ENCODE data around the gene PPP5C. TPM values are rescaled to one million over a fixed set of nuclear protein-coding genes. Genes with fewer than 3 reads are reported as not detected.

The PPP5C gene
- total RNA-seq, 4 donors from 2014 or later, result 38.2 to 66.0 (median 51.3) TPM

DNA sequence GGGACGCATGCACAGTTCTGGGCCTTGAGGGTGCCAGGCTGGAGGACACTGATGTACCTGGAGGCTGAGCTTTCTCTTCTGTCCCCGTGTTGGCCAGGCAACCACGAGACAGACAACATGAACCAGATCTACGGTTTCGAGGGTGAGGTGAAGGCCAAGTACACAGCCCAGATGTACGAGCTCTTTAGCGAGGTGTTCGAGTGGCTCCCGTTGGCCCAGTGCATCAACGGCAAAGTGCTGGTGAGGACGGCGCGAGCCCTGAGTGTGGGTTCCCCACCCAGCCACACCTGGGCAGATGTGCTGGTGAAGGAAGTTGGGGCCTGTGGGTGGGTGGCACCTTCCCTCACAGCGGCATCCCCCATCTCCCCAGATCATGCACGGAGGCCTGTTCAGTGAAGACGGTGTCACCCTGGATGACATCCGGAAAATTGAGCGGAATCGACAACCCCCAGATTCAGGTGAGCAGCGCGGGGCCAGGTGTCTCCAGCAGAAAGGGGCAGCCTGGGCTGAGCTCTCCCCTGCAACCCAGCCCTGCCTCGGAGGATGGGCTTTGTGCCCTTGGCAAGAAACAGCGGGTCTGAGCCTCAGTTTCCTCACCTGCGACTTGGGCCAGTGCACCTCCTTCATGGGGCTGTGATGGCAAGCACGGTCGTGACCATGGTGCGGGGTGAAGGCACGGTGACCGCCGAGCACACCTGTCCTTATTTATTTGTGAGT is 40.3 kb downstream of the PPP5C start:
- H3K36me3 ChIP-seq, result peaks cover 85% of the 10 kb centered on the region
- no peaks in the 10 kb centered on the region for H3K27me3 ChIP-seq
- H3K9me3 ChIP-seq, result no peaks in the 10 kb centered on the region
- peaks cover 9% of the 10 kb centered on the region for H3K4me1 ChIP-seq
- H3K4me3 ChIP-seq, result no peak overlapping the region
- WGBS, result 96% methylated on average over 22 of the region's 30 CpGs
- no peak overlapping the region for H3K27ac ChIP-seq
- TF ChIP-seq POLR2A (IDR thresholded peaks at IDR 0.05) (no peak), POLR2AphosphoS5 (IDR thresholded peaks at IDR 0.05) (no peak)
- TF ChIP-seq, protein P1, sequence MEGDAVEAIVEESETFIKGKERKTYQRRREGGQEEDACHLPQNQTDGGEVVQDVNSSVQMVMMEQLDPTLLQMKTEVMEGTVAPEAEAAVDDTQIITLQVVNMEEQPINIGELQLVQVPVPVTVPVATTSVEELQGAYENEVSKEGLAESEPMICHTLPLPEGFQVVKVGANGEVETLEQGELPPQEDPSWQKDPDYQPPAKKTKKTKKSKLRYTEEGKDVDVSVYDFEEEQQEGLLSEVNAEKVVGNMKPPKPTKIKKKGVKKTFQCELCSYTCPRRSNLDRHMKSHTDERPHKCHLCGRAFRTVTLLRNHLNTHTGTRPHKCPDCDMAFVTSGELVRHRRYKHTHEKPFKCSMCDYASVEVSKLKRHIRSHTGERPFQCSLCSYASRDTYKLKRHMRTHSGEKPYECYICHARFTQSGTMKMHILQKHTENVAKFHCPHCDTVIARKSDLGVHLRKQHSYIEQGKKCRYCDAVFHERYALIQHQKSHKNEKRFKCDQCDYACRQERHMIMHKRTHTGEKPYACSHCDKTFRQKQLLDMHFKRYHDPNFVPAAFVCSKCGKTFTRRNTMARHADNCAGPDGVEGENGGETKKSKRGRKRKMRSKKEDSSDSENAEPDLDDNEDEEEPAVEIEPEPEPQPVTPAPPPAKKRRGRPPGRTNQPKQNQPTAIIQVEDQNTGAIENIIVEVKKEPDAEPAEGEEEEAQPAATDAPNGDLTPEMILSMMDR (IDR thresholded peaks at IDR 0.05), result no peak
- DNase-seq (ENCODE audit: low spot score in 2 of 2), result peak in 1 of 2 donors; percentile 49

DNA sequence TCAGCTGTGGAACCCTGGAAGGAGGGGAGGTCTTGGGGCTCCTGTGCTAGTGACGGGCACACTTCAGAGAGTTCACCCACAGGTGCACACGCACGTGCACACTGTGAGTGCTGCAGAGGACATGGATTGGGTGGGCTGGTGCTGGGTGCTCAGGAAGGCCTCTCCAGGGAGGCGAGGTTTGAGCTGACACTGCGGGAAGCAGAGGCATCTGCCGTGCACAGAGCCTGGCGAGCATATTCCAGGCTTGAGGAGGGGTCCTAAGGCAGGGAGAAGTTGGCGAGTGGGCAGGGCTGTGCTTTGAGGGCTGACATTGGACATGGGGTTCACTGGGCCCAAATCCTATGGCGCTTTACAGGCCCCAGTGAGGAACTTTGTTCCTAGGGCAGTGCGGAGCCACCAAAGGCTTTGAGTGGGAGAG is 40.8 kb downstream of the PPP5C start:
- peaks cover 79% of the 10 kb centered on the region for H3K36me3 ChIP-seq
- H3K27me3 ChIP-seq, result no peaks in the 10 kb centered on the region
- H3K9me3 ChIP-seq, result no peaks in the 10 kb centered on the region
- TF ChIP-seq POLR2A (IDR thresholded peaks at IDR 0.05), result no peak
- TF ChIP-seq EP300 (IDR thresholded peaks at IDR 0.05), result no peak
- TF ChIP-seq POLR2AphosphoS5 (IDR thresholded peaks at IDR 0.05), result no peak
- TF ChIP-seq, protein P1 (IDR thresholded peaks at IDR 0.05), result no peak
- 92% methylated on average over 10 of the region's 10 CpGs for WGBS
- no peak overlapping the region for H3K4me3 ChIP-seq
- DNase-seq (ENCODE audit: low spot score in 2 of 2), result peak in 1 of 2 donors; percentile 34
- H3K4me1 ChIP-seq, result peaks cover 14% of the 10 kb centered on the region
- no peak overlapping the region for H3K27ac ChIP-seq

DNA sequence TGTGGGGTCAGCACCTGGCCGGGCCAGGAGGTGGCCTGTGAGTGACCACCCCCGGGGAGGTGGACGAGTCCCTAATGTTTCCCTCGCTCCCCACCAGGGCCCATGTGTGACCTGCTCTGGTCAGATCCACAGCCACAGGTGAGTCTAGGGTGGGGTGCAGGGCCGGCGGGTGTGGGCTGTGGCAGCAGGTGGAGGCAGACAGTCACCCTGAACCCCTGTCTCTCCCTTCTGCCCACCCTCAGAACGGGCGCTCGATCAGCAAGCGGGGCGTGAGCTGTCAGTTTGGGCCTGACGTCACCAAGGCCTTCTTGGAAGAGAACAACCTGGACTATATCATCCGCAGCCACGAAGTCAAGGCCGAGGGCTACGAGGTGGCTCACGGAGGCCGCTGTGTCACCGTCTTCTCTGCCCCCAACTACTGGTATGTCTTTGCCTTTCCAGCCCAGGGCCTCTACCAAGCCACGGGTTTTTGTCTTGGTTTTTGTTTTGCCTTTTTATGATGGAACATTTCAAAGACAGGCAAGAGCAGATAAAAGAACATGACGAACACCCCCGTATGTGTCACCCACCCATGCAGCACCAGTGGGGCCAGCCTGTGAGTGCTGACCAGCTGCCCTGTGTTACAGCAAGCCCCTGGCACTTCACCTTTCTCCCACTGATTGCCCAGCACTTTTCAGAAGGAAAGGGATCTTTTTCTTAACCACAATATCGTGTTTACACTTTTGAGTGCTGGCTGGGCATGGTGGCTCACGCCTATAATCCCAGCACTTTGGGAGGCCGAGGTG is 41.6 kb downstream of the PPP5C start:
- Histone ChIP-seq H3K4me1 (peaks cover 14% of the 10 kb centered on the region), H3K27ac (no peak overlapping the region), H3K27me3 (no peaks in the 10 kb centered on the region), H3K4me3 (no peak overlapping the region), H3K9me3 (no peaks in the 10 kb centered on the region), H3K36me3 (peaks cover 72% of the 10 kb centered on the region)
- DNase-seq (ENCODE audit: low spot score in 2 of 2), result peak in 1 of 2 donors; percentile 51
- WGBS, result 92% methylated on average over 16 of the region's 25 CpGs
- TF ChIP-seq POLR2AphosphoS5 (IDR thresholded peaks at IDR 0.05), result no peak

DNA sequence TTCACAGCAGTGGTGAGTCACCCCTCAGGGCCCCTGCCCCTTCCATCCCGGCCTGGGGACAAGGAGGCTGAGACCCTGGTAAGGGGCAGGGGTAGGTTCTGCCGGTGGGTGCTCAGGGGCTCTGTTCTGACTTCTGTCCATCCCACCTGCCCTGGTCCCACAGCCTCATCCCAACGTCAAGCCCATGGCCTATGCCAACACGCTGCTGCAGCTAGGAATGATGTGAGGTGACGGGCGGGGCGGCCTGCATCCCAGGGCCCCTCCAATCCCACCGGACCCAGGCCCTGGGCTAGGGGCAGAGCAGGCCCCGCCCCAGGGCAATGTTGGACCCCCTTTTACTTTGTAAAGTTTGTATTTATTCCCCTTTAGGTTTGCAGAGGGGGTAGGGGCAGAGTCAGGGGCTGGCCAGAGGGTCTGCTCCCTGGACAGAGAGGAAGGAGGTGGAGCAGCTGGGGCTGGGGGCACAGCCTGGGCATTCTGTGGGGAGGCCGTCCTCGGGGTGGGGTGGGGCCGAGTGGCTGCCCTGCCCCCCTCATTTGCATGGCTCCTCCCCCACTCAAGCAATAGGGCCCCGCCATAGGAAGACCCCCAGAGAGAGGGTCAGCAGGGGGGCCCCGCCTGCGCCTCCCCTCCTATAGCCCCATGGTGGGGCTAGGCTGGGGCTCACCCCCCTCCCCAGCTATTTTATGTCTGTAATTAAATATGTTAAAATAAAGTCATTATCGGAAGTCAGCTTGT is 43.4 kb downstream of the PPP5C start:
- peak in 1 of 2 donors; percentile 59 for DNase-seq (ENCODE audit: low spot score in 2 of 2)
- 89% methylated on average over 9 of the region's 16 CpGs for WGBS
- no peak overlapping the region for H3K27ac ChIP-seq

DNA sequence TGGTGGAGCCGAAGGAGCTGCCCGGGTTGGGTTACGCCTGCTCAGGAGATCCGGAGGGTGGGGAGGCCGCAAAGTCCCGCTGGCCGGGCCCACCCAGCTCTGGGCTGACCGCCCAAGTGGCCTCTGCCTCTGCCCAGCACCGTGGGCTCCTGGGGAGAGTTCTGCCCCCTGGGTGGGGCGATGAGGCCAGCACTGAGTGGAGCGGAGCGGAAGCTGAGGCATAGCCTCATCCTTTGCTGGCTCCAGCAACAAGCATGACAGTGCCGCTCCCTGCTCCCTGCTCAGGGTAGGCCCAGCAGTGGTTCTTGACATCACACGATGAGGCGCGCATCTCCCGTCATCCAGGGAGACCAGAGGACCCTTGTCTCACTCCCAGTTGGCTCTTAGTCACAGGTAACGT is 44.0 kb downstream of the PPP5C start:
- no peaks in the 10 kb centered on the region for H3K27me3 ChIP-seq
- peaks cover 58% of the 10 kb centered on the region for H3K36me3 ChIP-seq
- no peak overlapping the region for H3K4me3 ChIP-seq
- no peaks in the 10 kb centered on the region for H3K9me3 ChIP-seq
- peak overlapping the region; percentile 35 for H3K27ac ChIP-seq
- peaks cover 15% of the 10 kb centered on the region for H3K4me1 ChIP-seq
- DNase-seq (ENCODE audit: low spot score in 2 of 2), result peak in 1 of 2 donors; percentile 65
- no peak for TF ChIP-seq POLR2A (IDR thresholded peaks at IDR 0.05)
- WGBS, result 73% methylated on average over 11 of the region's 18 CpGs

More for the DNA sequence above, 43.4 kb downstream of the PPP5C start:
- no peaks in the 10 kb centered on the region for H3K27me3 ChIP-seq
- TF ChIP-seq EP300 (IDR thresholded peaks at IDR 0.05), result no peak
- no peak overlapping the region for H3K4me3 ChIP-seq
- H3K4me1 ChIP-seq, result peaks cover 17% of the 10 kb centered on the region
- H3K9me3 ChIP-seq, result no peaks in the 10 kb centered on the region
- H3K36me3 ChIP-seq, result peaks cover 58% of the 10 kb centered on the region

DNA sequence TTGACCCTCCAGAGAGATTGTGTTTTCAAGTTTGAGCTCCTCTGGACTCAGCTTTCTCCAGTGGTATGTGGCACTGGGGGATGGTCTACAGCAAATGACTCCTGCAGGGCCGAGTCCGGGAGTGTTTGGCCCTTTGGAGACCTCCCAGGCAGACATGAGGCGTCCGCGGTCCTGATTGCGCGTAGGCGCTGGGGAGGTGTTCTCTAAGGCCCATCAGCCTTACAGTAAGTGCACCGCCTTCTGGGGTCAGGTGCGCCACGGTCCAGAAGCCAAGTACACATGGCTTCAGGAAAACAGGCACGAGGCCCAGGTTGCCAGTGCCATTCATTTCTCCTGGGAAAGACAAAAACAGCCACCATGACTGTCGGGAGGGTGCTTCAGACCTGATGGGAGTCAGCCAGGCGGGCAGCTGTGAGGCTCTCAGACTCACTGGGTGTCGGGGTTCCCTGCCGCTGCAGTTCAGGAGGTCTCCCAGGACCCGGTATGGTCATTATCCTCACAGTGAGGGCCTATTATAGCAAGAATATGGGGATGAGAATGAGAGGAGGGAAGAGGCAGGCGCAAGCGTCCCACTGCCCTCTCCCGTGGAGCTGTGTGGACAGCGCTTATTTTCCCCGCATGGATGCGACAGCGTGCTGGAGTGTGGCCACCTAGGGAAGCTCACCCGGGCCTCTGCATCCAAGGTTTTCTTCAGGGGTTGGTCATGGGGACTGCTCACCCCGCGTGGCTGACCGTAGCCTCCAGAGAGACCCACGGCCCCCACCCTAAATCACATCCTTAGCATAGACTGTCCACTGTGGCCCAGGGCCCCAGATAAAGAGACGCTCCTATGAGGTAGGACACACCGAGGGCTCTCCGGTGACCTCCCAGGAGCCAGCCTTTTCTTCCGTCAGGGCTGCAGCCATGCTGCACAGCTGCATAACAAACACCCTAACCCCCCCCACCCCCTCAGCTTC is 44.7 kb downstream of the PPP5C start:
- 85% methylated on average over 25 of the region's 33 CpGs for WGBS
- Histone ChIP-seq H3K36me3 (peaks cover 53% of the 10 kb centered on the region), H3K4me3 (no peak overlapping the region), H3K9me3 (no peaks in the 10 kb centered on the region), H3K27ac (peak overlapping the region; percentile 35), H3K27me3 (no peaks in the 10 kb centered on the region), H3K4me1 (peaks cover 11% of the 10 kb centered on the region)
- no peak for TF ChIP-seq POLR2A (IDR thresholded peaks at IDR 0.05)
- TF ChIP-seq EP300 (IDR thresholded peaks at IDR 0.05), result no peak
- no peak for TF ChIP-seq POLR2AphosphoS5 (IDR thresholded peaks at IDR 0.05)
- TF ChIP-seq, protein P1 (IDR thresholded peaks at IDR 0.05), result no peak
- peak in 1 of 2 donors; percentile 65 for DNase-seq (ENCODE audit: low spot score in 2 of 2)
